ENCODE measurements around the gene RAI14.

GRCh38 chr5:34859253-34859652 lies 203.1 kb downstream of the RAI14 start:
- TF ChIP-seq POLR2A (IDR thresholded peaks at IDR 0.05): no peak
- no peak for TF ChIP-seq CTCF (IDR thresholded peaks at IDR 0.05)
- TF ChIP-seq POLR2AphosphoS5 (IDR thresholded peaks at IDR 0.05): no peak
